GM12872 (cell line): ENCODE data around the gene USP32.

Source experiments
- TF ChIP-seq, protein P1 (sequence below): IDR thresholded peaks from 3 replicates; pipeline ENCODE4 v1.5.1; 2011; ENCODE audit warnings: low read depth, mild to moderate bottlenecking, low read length, moderate library complexity; ENCODE audit not compliant: insufficient read depth

Gene USP32

DNA sequence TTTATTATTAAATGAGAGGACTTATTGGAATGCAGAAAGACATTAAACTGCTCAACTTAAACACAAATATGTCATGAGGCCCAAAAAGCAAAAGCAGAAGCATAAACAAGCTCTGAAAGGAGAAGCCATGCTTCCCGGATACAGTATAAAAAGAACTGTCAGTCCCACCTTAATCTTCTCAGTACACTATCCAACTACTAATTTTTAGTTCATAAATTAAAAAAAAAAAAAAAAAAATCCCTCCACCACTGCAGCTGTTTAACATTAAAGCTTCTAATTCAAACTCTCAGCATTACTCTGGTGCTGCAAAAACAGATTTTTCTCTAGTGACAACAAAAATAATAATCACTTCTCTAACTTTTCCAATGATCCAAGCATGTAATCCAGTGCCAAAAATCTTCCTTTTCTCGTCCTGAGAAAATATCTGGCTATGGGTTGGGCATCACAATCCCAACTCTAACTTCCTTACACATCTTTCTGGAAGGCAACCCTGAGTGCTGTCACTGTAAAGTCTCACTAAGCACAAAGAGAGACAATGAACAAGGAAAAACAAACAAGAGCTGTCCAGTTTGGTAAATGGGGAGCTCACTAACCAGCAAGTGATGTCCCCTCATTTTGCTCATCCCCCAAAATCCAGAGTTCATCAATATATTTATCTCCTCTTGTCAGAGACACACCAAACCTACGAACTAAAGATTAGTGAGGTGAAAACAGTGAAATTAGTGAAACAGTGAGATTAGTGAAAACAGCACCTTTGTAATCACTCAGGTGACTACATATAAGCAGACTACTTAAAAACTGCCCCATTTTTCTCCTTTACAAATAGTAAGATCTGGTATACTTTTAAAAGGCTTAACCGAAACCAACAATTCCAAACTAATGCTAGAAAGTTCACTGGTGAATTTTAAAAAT is 5.5 kb downstream of the USP32 start:
- TF ChIP-seq, protein P1, sequence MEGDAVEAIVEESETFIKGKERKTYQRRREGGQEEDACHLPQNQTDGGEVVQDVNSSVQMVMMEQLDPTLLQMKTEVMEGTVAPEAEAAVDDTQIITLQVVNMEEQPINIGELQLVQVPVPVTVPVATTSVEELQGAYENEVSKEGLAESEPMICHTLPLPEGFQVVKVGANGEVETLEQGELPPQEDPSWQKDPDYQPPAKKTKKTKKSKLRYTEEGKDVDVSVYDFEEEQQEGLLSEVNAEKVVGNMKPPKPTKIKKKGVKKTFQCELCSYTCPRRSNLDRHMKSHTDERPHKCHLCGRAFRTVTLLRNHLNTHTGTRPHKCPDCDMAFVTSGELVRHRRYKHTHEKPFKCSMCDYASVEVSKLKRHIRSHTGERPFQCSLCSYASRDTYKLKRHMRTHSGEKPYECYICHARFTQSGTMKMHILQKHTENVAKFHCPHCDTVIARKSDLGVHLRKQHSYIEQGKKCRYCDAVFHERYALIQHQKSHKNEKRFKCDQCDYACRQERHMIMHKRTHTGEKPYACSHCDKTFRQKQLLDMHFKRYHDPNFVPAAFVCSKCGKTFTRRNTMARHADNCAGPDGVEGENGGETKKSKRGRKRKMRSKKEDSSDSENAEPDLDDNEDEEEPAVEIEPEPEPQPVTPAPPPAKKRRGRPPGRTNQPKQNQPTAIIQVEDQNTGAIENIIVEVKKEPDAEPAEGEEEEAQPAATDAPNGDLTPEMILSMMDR: no peak

DNA sequence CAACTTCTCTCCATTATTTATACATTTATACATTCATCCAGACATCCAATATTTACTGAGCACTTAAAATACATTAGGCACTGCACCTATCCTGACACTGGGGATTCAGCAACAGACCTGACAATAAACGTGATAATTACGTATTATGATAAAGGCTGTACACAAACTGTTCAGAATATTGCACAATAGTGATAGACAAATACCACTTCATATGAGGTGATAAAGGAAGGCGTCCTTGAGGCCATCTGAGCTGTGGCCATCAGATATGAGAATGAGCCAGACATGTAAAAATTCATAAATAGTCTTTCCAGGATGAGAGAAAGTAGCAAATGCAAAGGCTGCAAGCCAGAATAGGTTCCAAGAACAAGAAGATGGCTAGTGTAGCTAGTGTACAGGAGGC is 8.6 kb downstream of the USP32 start:
- TF ChIP-seq, protein P1: no peak

DNA sequence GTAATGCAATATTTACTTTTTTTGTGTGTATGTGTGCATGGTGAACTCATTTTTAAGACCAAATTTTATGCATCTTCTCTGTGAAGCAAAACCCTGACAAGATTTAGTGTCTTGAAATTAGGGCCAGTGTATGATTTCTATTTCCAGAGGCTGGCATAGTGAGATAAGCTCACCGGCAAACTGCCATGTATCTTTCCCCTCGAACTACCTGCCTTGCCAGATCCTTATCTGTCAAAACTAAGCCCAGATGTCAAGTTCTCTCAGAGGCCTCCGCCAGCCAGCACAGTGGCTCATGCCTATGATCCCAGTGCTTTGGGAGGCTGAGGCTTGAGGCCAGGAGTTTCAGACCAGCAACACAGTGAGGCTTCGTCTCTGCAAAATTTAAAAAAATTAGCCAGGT is 10.0 kb downstream of the USP32 start:
- TF ChIP-seq, protein P1: no peak

DNA sequence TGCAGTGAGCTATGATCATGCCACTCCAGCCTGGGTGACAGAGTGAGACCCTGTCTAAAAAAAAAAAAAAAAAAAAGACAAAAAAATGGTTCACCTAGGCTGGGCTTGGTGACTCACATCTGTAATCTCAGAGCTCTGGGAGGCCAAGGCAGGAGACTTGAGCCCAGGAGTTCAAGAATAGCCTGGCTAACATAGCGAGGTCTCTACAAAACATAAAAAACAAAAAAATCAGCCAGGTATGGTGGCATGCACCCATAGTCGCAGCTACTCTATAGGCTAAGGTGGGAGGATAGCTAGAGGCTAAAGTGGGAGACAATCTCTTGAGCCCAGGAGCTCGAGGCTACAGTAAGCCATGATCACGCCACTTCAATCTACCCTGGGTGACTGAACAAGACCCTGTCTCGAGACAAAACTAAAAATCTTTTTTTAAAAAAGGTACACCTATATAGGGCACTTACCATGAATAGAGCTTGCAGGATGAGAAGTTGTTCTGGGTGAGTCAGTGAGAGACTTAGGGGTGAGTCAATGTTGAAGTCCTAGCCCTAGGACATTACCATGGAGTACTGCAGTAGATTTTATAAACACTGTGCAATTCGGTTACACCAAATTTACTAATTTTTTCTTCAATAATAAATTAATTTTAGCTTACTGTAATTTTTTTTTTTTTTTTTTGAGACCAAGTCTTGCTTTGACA is 19.0 kb downstream of the USP32 start:
- TF ChIP-seq, protein P1: no peak

DNA sequence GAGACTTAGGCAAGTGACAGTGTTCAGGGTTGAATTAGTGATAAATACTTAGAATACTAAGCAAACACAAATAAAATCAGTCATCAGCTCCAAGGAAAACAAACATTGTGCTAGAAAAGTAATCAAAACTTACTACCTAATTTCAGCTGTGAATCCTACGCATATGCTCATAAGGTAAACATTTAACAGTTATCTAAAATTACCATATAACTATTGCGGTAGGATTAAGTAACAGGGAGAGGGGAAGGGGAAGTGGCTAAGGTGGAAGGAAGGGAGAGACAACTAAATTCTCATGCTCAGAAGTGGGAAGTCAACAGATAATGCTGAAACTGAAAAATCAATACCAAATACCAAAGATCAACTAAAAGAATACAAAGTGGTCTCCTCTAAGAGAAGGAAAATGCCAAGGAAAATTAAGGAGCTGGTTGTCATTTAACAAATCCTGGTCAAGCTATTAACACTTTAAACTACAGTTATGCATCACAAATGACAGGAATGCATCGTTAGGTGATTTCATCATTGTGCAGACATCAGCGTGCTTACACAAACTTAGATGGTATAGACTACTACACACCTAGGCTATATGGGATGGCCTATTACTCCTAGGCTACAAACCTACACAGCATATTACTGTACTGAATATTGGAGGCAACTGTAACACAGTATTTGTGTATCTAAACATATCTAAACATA is 20.0 kb downstream of the USP32 start:
- TF ChIP-seq, protein P1: no peak

DNA sequence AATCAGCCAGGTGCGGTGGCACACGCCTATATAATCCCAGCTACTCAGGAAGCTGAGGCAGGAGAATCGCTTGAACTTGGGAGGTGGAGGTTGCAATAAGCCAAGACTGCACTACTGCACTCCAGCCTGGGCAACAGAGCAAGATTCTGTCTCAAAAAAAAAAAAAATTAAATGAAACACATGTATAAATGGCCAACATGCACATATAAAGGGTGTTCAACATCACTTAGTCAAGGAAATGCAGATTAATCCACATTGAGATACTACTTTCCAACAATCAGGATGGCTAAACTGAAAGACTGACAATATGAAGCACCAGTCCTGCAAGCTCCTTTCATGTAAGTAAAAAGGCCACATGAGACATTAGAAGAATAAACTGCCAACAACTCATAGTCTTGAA is 20.5 kb downstream of the USP32 start:
- TF ChIP-seq, protein P1: no peak

DNA sequence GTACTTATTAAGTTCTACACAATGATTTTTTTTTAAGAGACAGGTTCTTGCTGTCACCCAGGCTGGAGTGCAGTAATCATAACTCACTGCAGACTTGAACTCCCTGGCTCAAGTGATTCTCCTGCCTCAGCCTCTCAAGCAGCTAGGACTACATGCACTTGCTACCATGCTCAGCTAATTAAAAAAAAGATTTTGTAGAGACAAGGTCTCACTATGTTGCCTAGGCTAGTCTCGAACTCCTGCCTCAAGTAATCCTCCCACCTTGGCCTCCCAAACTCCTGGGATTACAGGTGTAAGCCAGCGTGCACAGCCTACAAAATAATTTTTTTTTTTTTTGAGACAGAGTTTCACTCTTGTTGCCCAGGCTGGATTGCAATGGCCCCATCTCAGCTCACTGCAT is 22.2 kb downstream of the USP32 start:
- TF ChIP-seq, protein P1: no peak
